Activated CD8-positive, alpha-beta memory T cell treated with anti-CD3 and anti-CD28 coated beads, Interleukin-2, amount 50 U/mL, for 1 hour (primary cell): ENCODE data around the gene RPS8.
"Not testable (repeated sequence)": the region's sequence is repeated elsewhere in the genome, so short reads cannot be mapped to it uniquely, and the experiment has no call there.

Source experiments
- DNase-seq: peaks from one replicate; pipeline ENCODE4 v3.0.0-alpha.2; 2020; ENCODE audit errors: extremely low read depth

The RPS8 gene

GRCh38 chr1:44803062-44803311 is 27.6 kb downstream of the RPS8 start:
- DNase-seq = no peak

- DNase-seq = no peak
Measured at GRCh38 chr1:44803312-44804095, 28.2 kb downstream of the RPS8 start.

GRCh38 chr1:44805311-44806024 is 30.1 kb downstream of the RPS8 start:
- no peak for DNase-seq

- no peak for DNase-seq
Measured at GRCh38 chr1:44806025-44806703, 30.8 kb downstream of the RPS8 start.

GRCh38 chr1:44806704-44807363 is 31.5 kb downstream of the RPS8 start, which contains the start of gene DYNLT4:
TSS of gene DYNLT4 (minus strand) at chr1:44807351. CDS start at chr1:44806668, 683 bp downstream.
- DNase-seq = no peak

- DNase-seq = peak; percentile 96
Measured at GRCh38 chr1:44807364-44808062, 32.2 kb downstream of the RPS8 start.

GRCh38 chr1:44808063-44808937 is 33.0 kb downstream of the RPS8 start, which contains the start of gene BTBD19:
TSS of gene BTBD19 (plus strand) at chr1:44808523. CDS start at chr1:44808821, 298 bp downstream.
- no peak for DNase-seq

GRCh38 chr1:44808938-44809917 is 33.9 kb downstream of the RPS8 start:
- DNase-seq = peak; percentile 87

GRCh38 chr1:44810101-44810761 is 34.9 kb downstream of the RPS8 start:
- no peak for DNase-seq

- not testable (repeated sequence) for DNase-seq
Measured at GRCh38 chr1:44810762-44811105, 35.4 kb downstream of the RPS8 start.

GRCh38 chr1:44811234-44811633 is 35.9 kb downstream of the RPS8 start:
- DNase-seq = no peak

- no peak for DNase-seq
Measured at GRCh38 chr1:44812822-44813543, 37.6 kb downstream of the RPS8 start.

- DNase-seq = not testable (repeated sequence)
Measured at GRCh38 chr1:44815926-44816325, 40.6 kb downstream of the RPS8 start.

- no peak for DNase-seq
Measured at GRCh38 chr1:44817307-44817706, 42.0 kb downstream of the RPS8 start.

GRCh38 chr1:44817771-44818495 is 42.6 kb downstream of the RPS8 start:
- no peak for DNase-seq

GRCh38 chr1:44819196-44819607 is 43.9 kb downstream of the RPS8 start:
- DNase-seq = no peak

GRCh38 chr1:44819608-44820327 is 44.4 kb downstream of the RPS8 start:
- peak; percentile 61 for DNase-seq
